H9 (cell line): ENCODE measurements around the gene OR7C1. TPM values are rescaled to one million over a fixed set of nuclear protein-coding genes. Genes with fewer than 3 reads are reported as not detected.
A peak's percentile ranks its signal among the peaks of the same experiment; 100 is the strongest.
"Not testable (repeated sequence)": the region's sequence is repeated elsewhere in the genome, so short reads cannot be mapped to it uniquely, and the experiment has no call there.

Experiments used
- DNase-seq: peaks from one replicate; pipeline ENCODE4 v3.0.0-alpha.2; 2017
- H2AFZ ChIP-seq: one replicate; pipeline ENCODE4 v1.6.1; 2013; ENCODE audit warnings: mild to moderate bottlenecking, low read length, control low read depth, moderate library complexity
- H2AK5ac ChIP-seq: 2 replicates; pipeline ENCODE4 v1.6.1; 2013; ENCODE audit warnings: low read length, control low read depth, mixed read lengths; ENCODE audit not compliant: insufficient read length
- H2BK120ac ChIP-seq: one replicate; pipeline ENCODE4 v1.6.1; 2013; ENCODE audit warnings: low read depth, mild to moderate bottlenecking, low read length, control low read depth, inconsistent platforms; ENCODE audit not compliant: poor library complexity, severe bottlenecking
- H2BK12ac ChIP-seq: 2 replicates; pipeline ENCODE4 v1.6.1; 2013; ENCODE audit warnings: low read length, control low read depth, mixed read lengths, low read depth; ENCODE audit not compliant: insufficient read length
- H2BK15ac ChIP-seq: 2 replicates; pipeline ENCODE4 v1.6.1; 2013; ENCODE audit warnings: low read depth, low read length, control low read depth
- H2BK20ac ChIP-seq: one replicate; pipeline ENCODE4 v1.6.1; 2013; ENCODE audit warnings: low read depth, mild to moderate bottlenecking, low read length, control low read depth, inconsistent platforms; ENCODE audit not compliant: poor library complexity, severe bottlenecking
- H2BK5ac ChIP-seq: 2 replicates; pipeline ENCODE4 v1.6.1; 2013; ENCODE audit warnings: low read length, control low read depth, mixed read lengths; ENCODE audit not compliant: insufficient read length
- H3K14ac ChIP-seq: 2 replicates; pipeline ENCODE4 v1.6.1; 2013; ENCODE audit warnings: low read length, control low read depth; ENCODE audit not compliant: insufficient read depth
- H3K18ac ChIP-seq: 2 replicates; pipeline ENCODE4 v1.6.1; 2013; ENCODE audit warnings: low read depth, mild to moderate bottlenecking, mixed read lengths, low read length, control low read depth; ENCODE audit not compliant: insufficient read length
- H3K23ac ChIP-seq: 2 replicates; pipeline ENCODE4 v1.6.1; 2013; ENCODE audit warnings: low read length, control low read depth, mixed read lengths, low read depth; ENCODE audit not compliant: insufficient read length
- H3K23me2 ChIP-seq: 2 replicates; pipeline ENCODE4 v1.6.1; 2013; ENCODE audit warnings: low read depth, mild to moderate bottlenecking, mixed read lengths, low read length, control low read depth; ENCODE audit not compliant: insufficient read length, poor library complexity, severe bottlenecking
- H3K27ac ChIP-seq: 2 replicates; pipeline ENCODE4 v1.5.1; 2013; ENCODE audit warnings: low read length, control low read depth, mixed read lengths, low read depth; ENCODE audit not compliant: insufficient read length
- H3K27me3 ChIP-seq: 2 replicates; pipeline ENCODE4 v1.6.1; 2013; ENCODE audit warnings: low read length, control low read depth, inconsistent platforms; ENCODE audit not compliant: insufficient read depth
- H3K4ac ChIP-seq: 2 replicates; pipeline ENCODE4 v1.6.1; 2013; ENCODE audit warnings: low read depth, mild to moderate bottlenecking, control low read depth, inconsistent platforms, low read length, moderate library complexity
- H3K4me1 ChIP-seq: 2 replicates; pipeline ENCODE4 v1.6.1; 2013; ENCODE audit warnings: low read length, control low read depth, inconsistent platforms; ENCODE audit not compliant: insufficient read depth
- H3K4me2 ChIP-seq: 2 replicates; pipeline ENCODE4 v1.6.1; 2013; ENCODE audit warnings: low read length, control low read depth, mixed read lengths; ENCODE audit not compliant: insufficient read length, insufficient read depth
- H3K56ac ChIP-seq: 2 replicates; pipeline ENCODE4 v1.6.1; 2013; ENCODE audit warnings: low read depth, mild to moderate bottlenecking, mixed read lengths, low read length, control low read depth; ENCODE audit not compliant: insufficient read length
- H3K79me1 ChIP-seq: 2 replicates; pipeline ENCODE4 v1.6.1; 2013; ENCODE audit warnings: low read depth, mild to moderate bottlenecking, moderate library complexity, low read length, control low read depth, inconsistent platforms; ENCODE audit not compliant: insufficient read depth, poor library complexity, severe bottlenecking
- H3K79me2 ChIP-seq: 2 replicates; pipeline ENCODE4 v1.6.1; 2013; ENCODE audit warnings: low read length, control low read depth, inconsistent platforms; ENCODE audit not compliant: insufficient read depth
- H3K9ac ChIP-seq: 2 replicates; pipeline ENCODE4 v1.6.1; 2013; ENCODE audit warnings: low read length, control low read depth, mixed read lengths; ENCODE audit not compliant: insufficient read length; ENCODE audit errors: extremely low read depth
- H3K9me3 ChIP-seq: one replicate; pipeline ENCODE4 v1.6.1; 2013; ENCODE audit warnings: low read depth, low read length, inconsistent platforms; ENCODE audit not compliant: control insufficient read depth
- H3T11ph ChIP-seq: one replicate; pipeline ENCODE4 v1.6.1; 2013; ENCODE audit warnings: mild to moderate bottlenecking, low read length, control low read depth, inconsistent platforms
- H4K20me1 ChIP-seq: one replicate; pipeline ENCODE4 v1.6.1; 2013; ENCODE audit not compliant: control insufficient read depth, insufficient read length, insufficient read depth
- H4K5ac ChIP-seq: 2 replicates; pipeline ENCODE4 v1.6.1; 2013; ENCODE audit warnings: low read depth, mild to moderate bottlenecking, mixed read lengths, low read length, control low read depth; ENCODE audit not compliant: insufficient read length
- H4K8ac ChIP-seq: replicated peaks from 2 replicates; pipeline ENCODE4 v1.6.1; 2013; ENCODE audit warnings: low read length, control low read depth, mixed read lengths, low read depth; ENCODE audit not compliant: insufficient read length
- H4K91ac ChIP-seq: 2 replicates; pipeline ENCODE4 v1.6.1; 2013; ENCODE audit warnings: low read depth, mild to moderate bottlenecking, moderate library complexity, mixed read lengths, low read length, control low read depth; ENCODE audit not compliant: insufficient read length
- H3K27ac Mint-ChIP-seq, 3 experiments: 2 replicates in 2 of 3; 3 replicates in 1 of 3; pipeline ENCODE4 v1.8.0; 2020 to 2021; ENCODE audit warnings: mixed read lengths in 3 of 3, mild to moderate bottlenecking in 1 of 3, moderate library complexity in 1 of 3
- H3K27me3 Mint-ChIP-seq: 2 replicates; pipeline ENCODE4 v1.8.0; 2021; ENCODE audit warnings: low read depth, mild to moderate bottlenecking, moderate library complexity, mixed read lengths
- H3K36me3 Mint-ChIP-seq, 3 experiments: 2 replicates in 2 of 3; 3 replicates in 1 of 3; pipeline ENCODE4 v1.8.0; 2020 to 2021; ENCODE audit warnings: low read depth in 3 of 3, mixed read lengths in 3 of 3; ENCODE audit not compliant: insufficient read depth in 1 of 3
- H3K4me1 Mint-ChIP-seq, 2 experiments: 2 replicates each; pipeline ENCODE4 v1.8.0; 2020; ENCODE audit warnings: mixed read lengths in 2 of 2
- H3K4me3 Mint-ChIP-seq, 2 experiments: 2 replicates in 1 of 2; 3 replicates in 1 of 2; pipeline ENCODE4 v1.8.0; 2020 to 2021; ENCODE audit warnings: mild to moderate bottlenecking in 2 of 2, mixed read lengths in 2 of 2, moderate library complexity in 1 of 2
- H3K9me3 Mint-ChIP-seq, 2 experiments: 2 replicates in 1 of 2; 3 replicates in 1 of 2; pipeline ENCODE4 v1.8.0; 2020; ENCODE audit warnings: mild to moderate bottlenecking in 2 of 2, mixed read lengths in 2 of 2, moderate library complexity in 1 of 2
- CTCF ChIP-seq: fragments of 200-600 bp; sonication (generic); conservative IDR thresholded peaks from 3 replicates; pipeline ENCODE4 v1.8.0; 2021; ENCODE audit warnings: antibody characterized with exemption, mild to moderate bottlenecking
- WGBS: extraction: QIAGEN DNeasy Blood & Tissue Kit; methylation state at CpG from one replicate; pipeline ENCODE4 v1.1.7; 2013; ENCODE audit warnings: missing lambda C conversion rate, low lambda C conversion rate, mixed read lengths; ENCODE audit not compliant: insufficient read length; ENCODE audit errors: extremely low coverage; 5-methylcytosine and 5-hydroxymethylcytosine counted together
- total RNA-seq: library from RNA; stranded (reverse); gene quantifications from 2 replicates; pipeline ENCODE4 v1.2.1, GENCODE V29; 2021

OR7C1 gene
- total RNA-seq, 1 experiment from 2014 or later, result not detected

GRCh38 chr19:14786421-14786851 is 48.5 kb downstream of the OR7C1 start:
- Histone ChIP-seq H3K9ac (no peak overlapping the region), H3K14ac (no peak overlapping the region), H3T11ph (no peak overlapping the region), H3K79me2 (no peaks in the 10 kb centered on the region), H3K9me3 (no peaks in the 10 kb centered on the region), H2BK120ac (no peak overlapping the region), H3K18ac (no peak overlapping the region), H3K23ac (no peak overlapping the region), H4K20me1 (no peaks in the 10 kb centered on the region), H3K27ac (no peak overlapping the region), H3K56ac (no peak overlapping the region), H2AFZ (peak overlapping the region; percentile 80), H3K4me1 (no peaks in the 10 kb centered on the region), H2BK12ac (no peak overlapping the region), H3K79me1 (no peaks in the 10 kb centered on the region), H4K91ac (no peak overlapping the region), H3K4me2 (no peak overlapping the region), H2BK15ac (no peak overlapping the region), H3K23me2 (no peaks in the 10 kb centered on the region), H4K8ac (no peak overlapping the region), H4K5ac (no peak overlapping the region), H3K27me3 (no peaks in the 10 kb centered on the region), H2AK5ac (no peak overlapping the region), H2BK20ac (no peak overlapping the region), H2BK5ac (no peak overlapping the region), H3K4ac (no peak overlapping the region)
- peak; percentile 95 for TF ChIP-seq CTCF
- Mint-ChIP-seq H3K27ac (no peak overlapping the region), H3K36me3 (no peaks in the 10 kb centered on the region), H3K9me3 (peaks cover 6 to 76% of the 10 kb centered on the region in 2 experiments; a peak in 4 of 5 replicates), H3K4me3 (peak overlapping the region in 1 of 2 experiments; percentile 37; a peak in 2 of 5 replicates), H3K27me3 (no peaks in the 10 kb centered on the region), H3K4me1 (peaks cover 4% of the 10 kb centered on the region in 2 experiments; a peak in 3 of 4 replicates)
- DNase-seq, result peak; percentile 81
- WGBS, result no CpG with 5 or more reads among the region's 18 CpGs

GRCh38 chr19:14785102-14785793 is 49.7 kb downstream of the OR7C1 start:
- not testable (repeated sequence) for H2BK120ac ChIP-seq, H3K4me1 ChIP-seq, H2BK20ac ChIP-seq, H2BK15ac ChIP-seq, H3K56ac ChIP-seq, H3K14ac ChIP-seq, H3K23ac ChIP-seq, H3K27me3 Mint-ChIP-seq, H3K9me3 ChIP-seq, H2AFZ ChIP-seq, H2AK5ac ChIP-seq, H2BK5ac ChIP-seq, H4K8ac ChIP-seq, H2BK12ac ChIP-seq, H3K79me2 ChIP-seq, H4K91ac ChIP-seq, H3K23me2 ChIP-seq, H3K36me3 Mint-ChIP-seq, H3K27ac Mint-ChIP-seq, H3K9ac ChIP-seq, H3K4me1 Mint-ChIP-seq, H3K4ac ChIP-seq, H4K5ac ChIP-seq, H3K4me2 ChIP-seq, H3T11ph ChIP-seq, H4K20me1 ChIP-seq, H3K27ac ChIP-seq, H3K18ac ChIP-seq, H3K27me3 ChIP-seq, H3K79me1 ChIP-seq
- WGBS, result no CpG with 5 or more reads among the region's 11 CpGs
- Mint-ChIP-seq H3K9me3 (peaks cover 6 to 74% of the 10 kb centered on the region in 2 experiments; a peak in 4 of 5 replicates), H3K4me3 (peak overlapping the region in 1 of 2 experiments; percentile 10; a peak in 1 of 5 replicates)
- peak; percentile 12 for DNase-seq
